Esophagus muscularis mucosa (tissue), 3 donors: ENCODE data around the gene INTS14.

ENCODE experiments used
- CTCF ChIP-seq, 3 experiments: fragments of 200-600 bp in 2 of 3; fragments of 450-650 bp in 1 of 3; sonication (generic) in 2 of 3; IDR thresholded peaks; one replicate each; pipeline ENCODE4 v1.5.1; 2017 to 2019; ENCODE audit warnings: antibody characterized with exemption in 3 of 3, mild to moderate bottlenecking in 2 of 3, moderate library complexity in 1 of 3
- POLR2A ChIP-seq: fragments of 450-650 bp; IDR thresholded peaks from one replicate; pipeline ENCODE4 v1.6.1; 2017; ENCODE audit warnings: antibody characterized with exemption, moderate library complexity, mild to moderate bottlenecking, low read depth

DNA sequence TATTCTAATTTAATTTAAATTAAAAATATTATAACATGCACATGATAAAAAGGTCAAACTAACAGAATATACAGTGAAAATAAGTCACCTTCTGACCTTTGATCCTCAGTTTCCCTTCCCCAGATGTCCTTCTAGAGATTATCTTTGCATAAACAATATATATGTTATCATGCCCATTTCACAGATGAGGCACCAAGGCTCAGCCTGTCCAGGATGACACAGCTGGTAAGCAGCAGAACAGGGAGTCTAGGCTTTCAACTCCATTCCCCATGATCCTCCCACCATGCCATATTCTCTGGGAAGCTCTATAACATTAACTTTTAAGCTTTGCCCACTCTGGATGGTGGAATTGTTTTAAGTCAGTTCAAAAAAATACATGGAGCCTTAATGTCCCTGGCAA lies 12.2 kb upstream of the INTS14 start:
- TF ChIP-seq CTCF (IDR thresholded peaks at IDR 0.05), result no peak
- TF ChIP-seq POLR2A, result no peak
